Activated effector memory CD4-positive, alpha-beta T cell treated with anti-CD3 and anti-CD28 coated beads, Interleukin-2, amount 50 U/mL, for 16 hours (primary cell): ENCODE data around the gene NR2F1.

ENCODE experiments used
- DNase-seq: peaks from one replicate; pipeline ENCODE4 v3.0.0-alpha.2; 2020

NR2F1 gene

DNA sequence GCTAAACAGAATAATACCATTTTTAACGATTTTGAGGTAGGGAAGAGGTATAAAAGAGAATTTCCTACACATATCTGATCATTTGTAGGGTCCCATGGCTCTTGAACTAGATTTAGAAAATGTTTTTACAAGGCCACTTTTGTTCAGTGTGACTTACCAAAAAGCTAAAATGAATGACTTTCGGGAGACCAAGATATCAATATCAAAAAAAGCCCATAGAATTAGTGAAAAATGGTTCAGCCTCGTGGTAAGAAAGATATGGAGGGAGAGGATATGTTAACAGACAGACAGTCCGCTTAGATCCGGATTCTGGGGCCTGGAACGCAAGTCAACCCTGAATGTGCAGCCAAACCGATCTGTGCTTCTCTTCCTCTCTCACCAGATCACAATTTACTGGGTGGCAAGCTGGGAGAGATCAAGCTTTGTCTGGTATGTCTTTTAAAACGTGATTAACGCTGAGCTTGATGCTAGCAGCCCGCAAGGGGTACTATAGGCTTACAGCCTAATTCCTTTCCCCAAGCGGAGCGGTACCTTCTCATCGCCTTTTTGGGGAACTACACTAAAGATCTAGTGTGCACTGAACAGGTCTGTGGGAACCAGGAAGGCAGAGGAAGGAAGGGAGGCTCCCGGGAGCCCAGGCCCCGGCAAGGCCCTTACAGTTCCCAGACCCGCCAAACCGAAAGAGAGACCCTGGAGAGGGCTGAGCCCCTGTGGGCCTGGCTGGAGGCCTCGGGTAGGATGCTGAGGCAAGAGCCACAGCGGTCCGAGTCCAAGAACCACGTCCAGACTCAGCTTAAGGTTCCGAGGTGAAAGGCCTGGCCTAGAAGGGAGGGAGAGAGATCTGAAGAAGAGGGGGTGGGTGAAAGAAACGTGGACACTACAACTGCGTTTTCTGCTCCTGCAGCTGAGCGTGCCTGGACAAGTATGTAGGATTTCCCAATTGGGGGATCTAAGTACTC is 4.9 kb upstream of the NR2F1 start:
- no peak for DNase-seq

DNA sequence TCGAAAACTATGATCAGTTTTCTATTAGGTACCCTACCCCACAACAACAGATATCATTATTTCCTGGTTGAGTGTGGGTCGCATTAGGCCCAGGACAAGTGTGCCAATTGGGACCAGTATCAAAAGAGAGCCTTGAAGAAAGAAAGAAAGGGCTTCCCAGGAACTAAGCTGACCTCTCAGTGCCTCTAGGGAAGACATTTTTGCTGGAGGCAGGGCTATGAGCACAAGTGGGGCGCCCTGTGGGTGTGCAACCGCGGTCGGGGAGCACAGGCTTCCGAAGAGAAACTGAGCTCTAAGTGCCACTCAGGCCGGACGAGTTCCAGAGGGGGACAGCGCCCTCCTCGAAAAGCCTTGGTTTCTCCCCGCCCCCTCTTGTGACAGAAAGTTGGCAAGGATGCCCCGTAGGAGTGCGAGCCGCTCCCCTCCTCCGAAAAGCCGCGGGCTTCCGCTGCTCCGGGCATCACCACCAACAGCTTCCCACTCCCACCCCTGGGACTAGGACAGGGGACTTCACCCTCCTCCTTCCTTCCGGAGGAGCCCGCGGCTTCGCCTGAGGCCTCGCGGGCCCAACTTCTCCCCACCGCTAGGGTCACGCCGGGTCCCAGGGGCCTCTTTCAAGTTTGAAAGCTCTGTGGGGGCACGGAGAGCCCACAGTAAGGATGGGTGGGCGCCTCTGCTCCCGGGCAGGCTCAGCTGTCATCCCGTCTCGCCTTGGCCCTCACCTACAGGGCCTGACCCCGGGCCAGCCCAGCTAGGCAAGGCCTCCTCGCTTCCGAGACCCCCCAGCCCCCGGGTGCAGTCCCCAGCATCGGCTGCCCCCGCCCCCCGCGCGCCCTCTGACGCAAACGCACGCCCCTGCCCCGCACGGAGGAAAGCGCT is 4.0 kb upstream of the NR2F1 start:
- DNase-seq = no peak

DNA sequence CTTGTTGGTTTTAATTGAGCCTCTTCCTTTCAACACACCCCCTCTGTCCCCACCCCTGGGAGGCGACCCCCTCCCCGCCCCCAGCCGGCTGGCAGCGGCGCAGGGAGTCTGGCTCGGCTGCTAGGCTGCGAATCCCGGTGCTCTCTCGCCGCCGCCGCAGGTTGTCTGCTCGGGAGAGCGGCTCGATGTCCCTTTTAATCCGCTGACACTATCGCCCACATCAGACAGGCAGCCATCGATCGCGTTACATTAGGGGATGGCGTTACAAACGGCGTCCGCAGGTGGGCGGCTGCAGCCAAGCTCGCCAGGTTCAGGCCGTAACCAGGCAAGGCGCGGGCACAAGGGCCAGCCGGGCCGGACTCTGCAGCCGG is 3.3 kb upstream of the NR2F1 start:
- DNase-seq = no peak

DNA sequence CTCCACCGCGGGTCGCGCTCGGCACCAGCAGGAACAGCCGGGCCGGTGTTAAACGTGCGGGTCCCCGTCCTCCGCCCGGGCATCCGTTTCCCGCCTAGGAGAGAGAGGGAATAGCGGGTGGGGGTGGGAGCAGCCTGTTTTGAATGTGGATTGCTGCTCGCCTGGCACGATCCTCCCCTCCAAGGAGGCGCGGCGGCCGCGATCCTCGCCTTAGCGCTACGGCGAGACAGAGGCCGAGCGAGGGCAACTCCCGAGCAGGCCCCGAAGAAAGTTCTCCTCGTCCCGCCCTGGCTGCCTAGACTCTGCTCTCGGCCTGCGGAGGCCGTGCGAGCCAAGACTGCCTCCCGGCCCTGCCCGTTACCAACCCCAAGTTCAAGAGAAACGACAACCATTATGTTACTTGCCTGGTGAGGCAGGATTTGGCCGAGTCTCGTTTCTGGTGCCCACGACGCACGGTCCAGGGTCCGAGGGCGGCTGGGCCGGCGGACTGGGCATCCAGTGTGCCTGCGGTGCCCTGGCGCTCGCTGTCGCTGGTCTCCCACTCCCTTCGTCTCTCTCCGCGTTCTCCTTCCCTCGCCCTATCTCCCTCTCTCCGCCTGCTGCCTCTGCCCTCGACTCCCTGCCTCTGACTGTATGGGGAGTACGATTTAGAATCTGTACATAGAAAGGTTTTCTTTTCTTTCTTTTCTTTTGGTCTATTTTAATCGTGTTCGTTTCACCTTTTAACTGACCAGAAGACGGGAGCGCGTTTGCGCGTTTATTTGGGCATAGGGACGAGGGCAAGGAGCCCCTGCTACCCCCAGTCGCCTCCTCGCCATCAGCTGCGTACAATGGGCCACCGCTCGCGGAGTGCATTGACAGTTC is 2.7 kb upstream of the NR2F1 start:
- DNase-seq = no peak

DNA sequence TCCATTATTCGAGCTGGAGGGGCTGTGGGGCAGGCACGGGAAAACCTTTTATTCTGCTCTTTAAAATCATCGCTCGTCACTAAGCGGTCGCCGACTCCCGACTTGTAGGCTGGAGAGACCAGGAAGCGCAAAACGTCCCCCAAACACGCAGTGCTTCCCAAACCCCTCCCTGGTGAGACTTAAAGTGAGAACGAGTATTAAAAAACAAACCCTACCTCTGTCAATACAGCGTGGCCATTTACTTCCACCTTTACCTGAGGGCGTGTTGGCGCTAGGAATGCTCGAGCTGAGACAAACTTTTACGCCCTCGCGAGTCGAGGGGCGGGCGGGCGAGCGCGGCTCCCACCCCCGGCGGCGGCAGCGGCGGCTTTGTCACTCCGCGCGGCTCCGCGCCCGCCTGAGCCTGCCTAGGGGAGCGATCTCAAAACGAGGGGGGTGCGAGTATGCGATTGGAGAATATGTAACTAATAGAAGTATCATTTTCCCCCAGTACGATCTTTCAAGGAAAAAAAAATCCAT is 2.0 kb upstream of the NR2F1 start, which contains the start of gene NR2F1-AS1:
NR2F1-AS1 (minus strand) TSS at position 293 of the 519 bp plus-strand sequence.
- no peak for DNase-seq

DNA sequence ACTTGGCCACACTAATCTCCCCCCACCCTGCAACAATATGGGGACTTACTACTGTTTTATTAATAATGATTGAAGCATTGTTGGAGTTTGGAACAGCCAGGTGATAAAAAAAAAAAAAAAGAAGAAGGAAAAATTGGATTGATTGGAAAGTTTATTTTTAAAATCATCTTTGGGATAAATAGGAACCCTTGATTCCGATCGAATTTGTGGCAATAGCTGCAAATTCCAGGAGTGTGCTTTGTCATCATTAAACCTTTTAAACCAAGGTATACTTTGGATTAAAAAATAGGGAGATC is 907 bp upstream of the NR2F1 start:
- DNase-seq = no peak

DNA sequence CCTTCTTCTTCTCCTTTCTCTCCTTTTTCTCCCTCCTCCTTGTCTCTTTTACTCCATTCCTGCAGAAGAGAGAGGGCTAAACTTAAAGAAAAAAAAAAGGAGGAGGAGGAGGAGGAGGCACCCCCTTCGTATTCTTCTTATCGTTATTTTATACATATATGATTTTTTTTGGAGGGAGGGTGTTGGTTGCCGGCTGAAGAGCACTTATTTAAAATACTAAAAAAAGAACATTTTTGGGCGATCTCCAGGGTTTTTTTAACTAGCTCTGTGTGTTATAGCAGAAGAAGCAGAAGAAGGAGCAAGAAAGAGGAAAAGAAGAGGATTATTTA is 381 bp downstream of the NR2F1 start:
- DNase-seq = no peak

DNA sequence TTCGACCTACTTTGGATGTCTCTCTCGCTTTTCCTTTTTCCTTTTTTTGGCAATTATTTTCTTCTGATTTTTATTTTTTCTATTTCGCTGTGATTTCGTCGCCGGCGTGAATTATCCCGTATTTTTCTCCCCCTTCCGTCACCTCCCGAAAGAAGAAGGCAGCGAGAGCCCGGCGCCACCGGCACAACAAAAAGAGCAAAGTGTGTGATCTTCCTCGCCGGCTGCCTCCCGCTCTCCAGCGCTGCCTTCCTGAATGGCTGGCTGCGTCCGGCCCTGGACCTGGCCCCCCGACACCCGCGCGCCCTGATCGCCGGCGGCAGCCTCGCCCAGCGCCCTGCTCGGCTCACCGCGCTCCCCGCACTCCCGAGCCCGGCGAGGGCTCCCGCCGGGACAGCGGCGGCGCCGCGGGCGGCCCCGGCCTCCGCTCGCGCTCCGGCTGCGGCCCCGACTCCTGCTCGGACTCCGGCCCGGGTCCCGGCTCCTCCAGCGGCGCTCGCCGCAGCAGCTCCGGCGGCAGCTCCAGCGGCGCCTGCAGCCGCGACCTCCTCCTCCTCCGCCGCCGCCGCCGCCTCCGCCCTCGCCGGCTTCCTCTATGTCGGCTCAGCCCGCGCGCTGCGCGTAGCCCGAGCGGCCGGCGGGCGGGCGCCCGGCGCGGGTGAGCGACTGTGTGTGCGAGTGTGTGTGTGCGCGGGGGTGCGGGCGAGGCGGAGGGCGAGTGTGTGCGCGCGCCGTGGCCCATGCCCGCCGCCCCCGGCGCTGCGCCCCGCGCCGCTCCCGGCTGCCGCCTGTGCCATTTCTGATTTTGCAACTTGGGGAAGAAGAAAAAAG is 960 bp downstream of the NR2F1 start:
- peak; percentile 76 for DNase-seq

DNA sequence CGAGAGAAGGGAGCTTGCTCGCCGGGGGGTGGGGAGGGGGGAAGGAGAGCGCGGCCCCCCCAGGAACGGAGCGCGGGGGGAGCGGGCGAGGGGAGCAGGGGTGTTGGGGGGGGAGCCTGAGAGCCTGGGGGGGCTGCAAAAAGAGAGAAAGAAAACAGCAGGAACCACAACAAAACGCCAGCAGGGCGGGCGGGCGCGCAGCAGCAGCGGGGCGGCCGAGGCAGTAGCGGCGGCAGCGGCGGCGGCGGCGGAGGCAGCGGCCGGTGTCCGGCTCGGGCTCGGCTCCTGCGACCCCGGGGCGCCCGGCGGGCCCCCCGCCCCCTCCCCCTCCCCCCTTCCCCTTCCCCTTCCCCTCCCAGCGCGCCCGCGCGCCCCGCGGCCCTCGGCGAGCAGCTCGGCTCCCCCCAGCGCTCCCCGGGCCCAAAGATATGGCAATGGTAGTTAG is 1.6 kb downstream of the NR2F1 start:
- DNase-seq = no peak

DNA sequence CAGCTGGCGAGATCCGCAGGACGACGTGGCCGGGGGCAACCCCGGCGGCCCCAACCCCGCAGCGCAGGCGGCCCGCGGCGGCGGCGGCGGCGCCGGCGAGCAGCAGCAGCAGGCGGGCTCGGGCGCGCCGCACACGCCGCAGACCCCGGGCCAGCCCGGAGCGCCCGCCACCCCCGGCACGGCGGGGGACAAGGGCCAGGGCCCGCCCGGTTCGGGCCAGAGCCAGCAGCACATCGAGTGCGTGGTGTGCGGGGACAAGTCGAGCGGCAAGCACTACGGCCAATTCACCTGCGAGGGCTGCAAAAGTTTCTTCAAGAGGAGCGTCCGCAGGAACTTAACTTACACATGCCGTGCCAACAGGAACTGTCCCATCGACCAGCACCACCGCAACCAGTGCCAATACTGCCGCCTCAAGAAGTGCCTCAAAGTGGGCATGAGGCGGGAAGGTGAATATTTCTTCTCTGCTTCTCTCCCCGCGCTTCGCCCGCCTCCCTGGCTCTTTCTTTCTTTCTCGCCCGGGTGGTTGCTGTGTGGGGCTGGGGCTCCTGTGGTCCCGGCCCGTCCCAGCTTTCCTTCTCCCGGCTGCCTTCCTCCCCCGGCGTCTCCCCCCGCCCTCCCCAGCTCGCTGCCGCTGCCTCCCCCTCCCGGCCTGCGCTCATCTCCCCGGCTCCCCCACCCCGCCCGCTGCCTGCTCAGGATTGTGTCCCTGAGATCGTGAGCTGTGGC is 2.2 kb downstream of the NR2F1 start:
- DNase-seq = no peak

DNA sequence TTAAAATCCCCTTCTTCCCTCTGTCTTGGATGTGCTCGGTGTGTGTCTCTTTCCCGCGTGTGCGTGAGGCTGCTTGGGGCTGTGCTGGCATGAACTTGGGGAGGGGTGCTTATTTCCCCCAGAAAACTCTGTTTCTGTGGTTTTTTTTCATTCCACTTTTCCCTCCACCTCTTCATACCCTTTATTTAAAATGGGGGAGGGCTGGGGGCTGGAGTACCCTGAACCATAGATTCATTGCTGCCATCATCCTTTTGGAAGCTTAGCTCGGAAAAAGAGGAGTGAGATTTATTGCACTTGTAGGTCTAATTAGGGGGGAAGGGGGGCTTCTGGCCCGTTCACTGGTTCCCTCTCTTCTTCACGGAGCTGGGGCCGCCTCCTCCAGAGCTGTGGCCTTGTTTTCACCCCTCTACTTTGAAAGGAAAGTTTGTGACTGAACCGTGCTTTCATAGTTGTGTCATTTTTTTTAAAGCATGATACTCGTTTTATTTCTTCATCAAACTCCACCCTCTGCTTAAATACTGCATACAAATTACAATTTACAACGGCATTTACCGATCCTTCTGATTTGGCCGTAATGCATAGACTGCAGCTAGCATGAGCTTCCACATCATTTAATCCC is 2.9 kb downstream of the NR2F1 start:
- DNase-seq = no peak

DNA sequence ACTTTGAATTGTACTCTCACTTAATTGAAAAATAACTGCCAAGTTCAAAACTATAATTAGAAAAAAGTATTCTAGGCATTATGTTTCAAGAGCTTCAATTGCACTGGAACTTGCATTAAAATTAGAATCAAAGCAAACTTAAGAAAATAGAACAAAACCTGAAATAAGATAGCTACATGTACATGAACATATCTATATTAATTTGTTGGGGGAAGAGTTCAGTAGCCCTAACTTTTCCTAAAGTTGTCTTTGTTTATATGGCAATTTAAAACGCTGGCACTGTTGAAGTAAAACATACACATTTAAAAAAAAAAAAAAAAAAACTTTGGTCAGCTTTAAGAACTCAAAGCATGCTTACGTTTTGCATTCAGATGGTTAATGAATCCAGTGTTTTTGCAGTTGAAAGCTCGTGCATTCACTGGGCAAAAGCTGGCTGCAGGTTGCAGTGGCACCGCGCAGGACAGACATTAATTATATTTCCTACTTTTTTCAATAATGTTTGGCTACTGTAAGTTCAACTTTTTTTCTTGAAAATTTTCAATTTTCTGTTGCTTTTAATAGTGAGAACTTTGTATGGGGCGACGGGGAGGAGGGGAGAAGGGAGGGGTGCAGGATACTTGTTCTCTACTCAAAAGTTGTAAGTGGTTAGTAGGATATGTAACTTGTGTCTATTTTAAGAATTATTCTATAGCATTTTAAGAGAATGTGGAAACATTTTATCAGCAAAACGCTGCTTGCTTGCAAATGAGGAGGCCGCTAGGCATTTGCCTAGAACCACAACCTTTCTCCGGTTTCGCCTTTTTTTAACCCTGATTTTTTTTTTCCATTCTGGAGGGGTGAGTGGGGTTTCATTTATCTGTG is 3.9 kb downstream of the NR2F1 start:
- DNase-seq = no peak

DNA sequence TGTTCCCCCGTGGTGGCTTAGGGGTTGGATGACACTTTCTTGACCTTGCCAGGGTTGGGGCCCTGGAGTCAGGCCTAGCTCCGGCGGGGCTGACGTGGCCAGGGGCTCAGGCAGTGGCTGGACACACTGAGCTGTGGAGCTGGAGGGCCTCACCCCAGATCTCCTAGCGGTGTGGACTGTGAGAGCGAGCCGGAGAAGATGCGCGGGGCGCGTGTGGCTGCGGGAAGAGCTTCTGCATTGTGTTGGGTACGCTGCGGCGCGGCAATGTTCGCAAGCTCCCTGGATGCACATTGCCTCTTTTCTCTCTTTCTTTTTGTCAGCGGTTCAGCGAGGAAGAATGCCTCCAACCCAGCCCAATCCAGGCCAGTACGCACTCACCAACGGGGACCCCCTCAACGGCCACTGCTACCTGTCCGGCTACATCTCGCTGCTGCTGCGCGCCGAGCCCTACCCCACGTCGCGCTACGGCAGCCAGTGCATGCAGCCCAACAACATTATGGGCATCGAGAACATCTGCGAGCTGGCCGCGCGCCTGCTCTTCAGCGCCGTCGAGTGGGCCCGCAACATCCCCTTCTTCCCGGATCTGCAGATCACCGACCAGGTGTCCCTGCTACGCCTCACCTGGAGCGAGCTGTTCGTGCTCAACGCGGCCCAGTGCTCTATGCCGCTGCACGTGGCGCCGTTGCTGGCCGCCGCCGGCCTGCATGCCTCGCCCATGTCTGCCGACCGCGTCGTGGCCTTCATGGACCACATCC is 4.8 kb downstream of the NR2F1 start:
- peak; percentile 61 for DNase-seq

DNA sequence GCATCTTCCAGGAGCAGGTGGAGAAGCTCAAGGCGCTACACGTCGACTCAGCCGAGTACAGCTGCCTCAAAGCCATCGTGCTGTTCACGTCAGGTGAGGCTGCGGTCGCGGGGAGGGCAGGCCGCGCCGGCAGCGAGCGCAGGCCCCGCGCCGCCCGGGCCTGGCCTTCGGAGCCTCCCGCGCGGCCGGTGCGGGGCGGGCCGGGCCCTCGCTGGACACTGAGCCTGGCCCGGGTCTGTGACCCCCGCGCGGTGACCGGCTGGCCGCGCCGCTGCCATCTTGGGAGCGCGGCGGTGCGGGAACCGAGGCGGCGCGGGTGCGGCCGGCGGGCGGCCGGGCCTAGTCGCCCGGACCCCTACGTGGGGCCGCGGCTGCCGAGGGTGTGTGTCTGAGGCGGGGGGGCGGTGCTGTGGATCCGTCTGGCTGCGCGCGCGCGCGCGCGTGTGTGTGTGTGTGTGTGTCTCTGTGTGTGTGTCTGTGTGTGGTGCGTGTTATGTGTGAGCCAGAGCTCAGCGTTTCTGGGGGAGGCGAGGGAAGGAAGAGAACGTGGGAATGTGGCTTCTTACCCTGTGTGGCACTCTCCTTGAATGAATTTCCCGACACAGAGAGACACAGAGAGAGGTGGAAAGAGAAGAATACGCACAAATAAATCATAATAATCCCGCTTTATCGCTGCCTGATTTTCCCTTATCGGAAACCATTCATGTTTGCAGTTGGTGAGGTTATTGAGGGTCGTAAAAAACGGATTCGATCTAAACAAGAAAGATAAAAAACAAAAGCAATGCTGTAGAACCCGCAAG is 5.5 kb downstream of the NR2F1 start:
- DNase-seq = no peak

DNA sequence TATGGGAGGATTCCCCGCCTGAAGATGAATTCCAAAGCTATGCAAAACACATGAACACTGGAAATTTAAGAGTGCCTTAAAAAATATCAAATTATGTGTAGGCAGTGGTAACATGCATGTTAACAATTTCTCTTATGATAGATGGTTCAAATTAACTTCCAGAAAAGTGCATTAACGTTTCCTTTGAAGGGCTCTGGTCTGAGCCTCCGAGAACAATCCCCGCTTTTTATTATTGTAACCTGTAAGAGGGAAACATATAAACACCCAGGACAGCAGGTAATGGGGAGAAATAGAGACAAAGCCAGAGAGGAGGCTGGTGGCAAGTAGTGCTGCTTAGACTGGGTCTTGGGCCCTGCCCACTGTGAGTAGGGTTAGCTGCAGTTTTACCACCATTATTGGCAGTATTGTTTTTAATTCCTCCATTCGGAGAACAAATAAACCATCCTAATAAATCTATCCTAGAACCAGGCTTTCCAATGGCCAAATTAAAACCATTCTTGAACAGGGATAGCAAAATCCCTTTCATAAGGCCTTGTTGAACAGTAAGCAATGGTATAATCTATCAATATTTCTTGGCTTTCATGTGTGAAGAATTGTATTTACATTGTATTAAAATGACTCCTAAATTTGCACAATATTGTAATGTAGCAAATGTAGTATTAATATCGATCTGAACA is 6.3 kb downstream of the NR2F1 start:
- DNase-seq = no peak

DNA sequence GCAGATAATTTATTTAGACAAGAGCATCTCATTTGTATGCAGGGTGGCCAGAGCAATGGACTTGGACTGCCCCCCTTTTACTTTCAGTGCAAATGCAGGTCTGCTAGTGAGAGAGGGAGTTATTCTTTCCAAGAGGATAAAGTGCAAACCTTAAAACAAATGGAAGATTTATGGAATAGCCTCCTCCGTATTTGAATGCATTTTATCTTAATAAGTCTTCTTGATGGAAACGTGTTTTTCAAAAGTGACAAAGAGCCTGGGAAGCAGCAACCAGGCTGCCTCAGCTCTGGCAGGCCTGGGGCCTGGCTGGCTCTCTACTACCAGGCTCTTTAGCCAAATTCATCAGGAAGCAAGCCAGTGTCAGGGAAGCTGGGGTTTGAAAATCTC is 6.8 kb downstream of the NR2F1 start:
- DNase-seq = no peak

DNA sequence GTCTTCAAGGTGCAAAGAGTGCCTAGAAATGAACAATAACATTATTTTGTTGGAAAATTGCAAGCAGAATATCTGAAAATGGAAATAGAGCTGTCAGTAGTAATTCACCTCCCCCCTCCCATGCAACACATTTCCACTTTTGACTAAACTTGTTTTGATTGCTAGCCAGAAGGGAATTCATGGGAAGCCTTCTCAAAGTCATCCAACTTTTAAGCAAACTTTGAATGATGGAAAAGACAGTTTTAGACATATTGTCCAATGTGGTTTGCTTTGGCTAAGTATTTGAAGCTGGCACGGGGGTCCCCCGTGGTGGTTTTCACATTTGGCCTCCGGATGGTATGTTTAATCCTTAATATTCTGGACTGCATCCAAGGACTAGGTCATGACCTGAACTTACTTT is 7.5 kb downstream of the NR2F1 start:
- DNase-seq = no peak
